ENCODE results near the gene ANG.
"Not testable (repeated sequence)": the region's sequence is repeated elsewhere in the genome, so short reads cannot be mapped to it uniquely, and the experiment has no call there.

Gene ANG

GRCh38 chr14:20688167-20688839 is at the start of gene ANG:
Gene ANG, plus strand, starts transcription at chr14:20688764. Its CDS starts 4,801 bp downstream, at chr14:20693565.
- in situ Hi-C loops (cut with HindIII; ENCODE audit: low pct_ligation_motif_present, low pct_unique_long_range_greater_than_20kb, low sequenced_read_pairs) = no loop called here
- no peak for DNase-seq

DNA sequence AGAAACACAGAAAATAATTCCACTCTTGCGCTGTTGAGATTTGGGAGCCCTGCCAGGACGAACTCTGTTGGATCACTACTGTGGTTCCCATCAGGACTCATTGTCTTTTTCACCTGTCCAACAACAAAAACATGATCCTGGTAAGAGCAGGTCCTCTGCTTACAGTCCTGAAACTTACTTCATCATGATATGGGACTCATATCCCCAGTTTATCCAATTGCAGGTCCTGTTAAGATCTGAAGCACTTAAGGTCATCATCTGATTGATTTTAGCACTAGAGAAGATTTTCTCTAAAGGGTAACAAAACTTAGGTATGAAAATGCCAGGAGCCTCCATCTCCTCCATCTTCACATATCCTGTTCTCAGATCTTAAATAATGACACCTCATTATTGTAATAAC is 47.0 kb upstream of the ANG start, which contains the start of gene OR6S1:
OR6S1 (minus strand) TSS at position 101 of the 400 bp plus-strand sequence; CDS start at position 101, 0 bp downstream.
- in situ Hi-C loops (cut with HindIII; ENCODE audit: low pct_ligation_motif_present, low pct_unique_long_range_greater_than_20kb, low sequenced_read_pairs) = no loop called here
- DNase-seq = no peak

DNA sequence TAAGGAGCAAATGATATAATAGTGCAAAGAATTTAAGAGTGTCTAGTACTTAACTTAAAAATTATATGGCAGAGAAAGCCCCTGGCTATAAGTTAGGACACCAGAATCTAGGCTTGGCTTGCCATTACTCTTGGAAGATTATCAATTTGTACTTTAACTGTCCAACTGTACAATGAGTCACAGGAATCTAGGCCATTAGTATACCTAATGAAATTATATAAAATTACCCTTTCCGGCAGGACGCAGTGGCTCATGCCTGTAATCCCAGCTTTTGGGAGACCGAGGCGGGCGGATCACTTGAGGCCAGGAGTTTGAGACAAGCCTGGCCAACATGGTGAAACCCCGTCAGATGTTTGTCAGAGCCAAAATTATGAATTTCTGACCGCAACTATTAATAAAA is 46.4 kb upstream of the ANG start:
- no peak for DNase-seq
- in situ Hi-C loops (cut with HindIII; ENCODE audit: low pct_ligation_motif_present, low pct_unique_long_range_greater_than_20kb, low sequenced_read_pairs) = no loop called here

- in situ Hi-C loops (cut with HindIII; ENCODE audit: low pct_ligation_motif_present, low pct_unique_long_range_greater_than_20kb, low sequenced_read_pairs) = not testable (repeated sequence)
Observed at GRCh38 chr14:20642755-20643154, 45.8 kb upstream of the ANG start.

DNA sequence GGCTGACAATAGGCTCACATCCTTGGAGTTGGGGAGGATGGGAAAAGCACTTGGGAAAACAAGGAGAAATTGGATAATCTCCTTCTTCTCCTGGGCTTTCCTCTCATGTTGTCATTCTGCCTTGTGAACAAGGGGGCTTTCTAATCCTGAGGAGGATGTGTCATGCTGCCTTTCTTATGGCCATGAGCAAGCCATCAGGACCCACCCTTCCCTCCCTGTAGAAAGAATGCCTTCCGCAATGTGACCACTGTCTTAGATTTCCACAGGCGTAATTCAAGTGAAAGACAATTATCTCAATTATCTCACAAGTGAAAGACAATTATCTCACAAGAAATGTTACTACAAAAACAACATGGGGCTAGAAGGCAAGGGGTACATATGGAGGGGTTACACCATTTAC is 44.0 kb upstream of the ANG start:
- in situ Hi-C loops (cut with HindIII; ENCODE audit: low pct_ligation_motif_present, low pct_unique_long_range_greater_than_20kb, low sequenced_read_pairs) = no loop called here
- no peak for DNase-seq

More at GRCh38 chr14:20642755-20643154, 45.8 kb upstream of the ANG start:
- DNase-seq = not testable (repeated sequence)

DNA sequence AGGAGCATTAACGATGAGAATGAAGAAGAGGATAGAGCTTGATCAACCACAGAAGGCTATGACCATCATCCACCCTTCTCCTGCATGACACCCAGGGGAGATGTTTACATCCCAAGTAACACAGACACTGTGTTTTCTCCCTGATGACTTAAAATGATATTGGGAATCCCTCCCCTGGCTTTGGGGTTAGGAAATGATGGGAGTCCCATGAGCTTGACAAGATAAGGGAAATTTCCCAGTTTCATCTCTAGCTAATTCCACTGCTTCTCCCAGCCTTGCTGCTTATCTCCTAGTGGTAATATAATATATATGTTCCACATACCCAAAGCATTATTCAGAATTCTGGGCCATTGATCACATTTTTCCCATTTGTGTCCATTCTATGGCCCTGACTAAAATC is 43.1 kb upstream of the ANG start:
- DNase-seq = no peak
- in situ Hi-C loops (cut with HindIII; ENCODE audit: low pct_ligation_motif_present, low pct_unique_long_range_greater_than_20kb, low sequenced_read_pairs) = no loop called here

DNA sequence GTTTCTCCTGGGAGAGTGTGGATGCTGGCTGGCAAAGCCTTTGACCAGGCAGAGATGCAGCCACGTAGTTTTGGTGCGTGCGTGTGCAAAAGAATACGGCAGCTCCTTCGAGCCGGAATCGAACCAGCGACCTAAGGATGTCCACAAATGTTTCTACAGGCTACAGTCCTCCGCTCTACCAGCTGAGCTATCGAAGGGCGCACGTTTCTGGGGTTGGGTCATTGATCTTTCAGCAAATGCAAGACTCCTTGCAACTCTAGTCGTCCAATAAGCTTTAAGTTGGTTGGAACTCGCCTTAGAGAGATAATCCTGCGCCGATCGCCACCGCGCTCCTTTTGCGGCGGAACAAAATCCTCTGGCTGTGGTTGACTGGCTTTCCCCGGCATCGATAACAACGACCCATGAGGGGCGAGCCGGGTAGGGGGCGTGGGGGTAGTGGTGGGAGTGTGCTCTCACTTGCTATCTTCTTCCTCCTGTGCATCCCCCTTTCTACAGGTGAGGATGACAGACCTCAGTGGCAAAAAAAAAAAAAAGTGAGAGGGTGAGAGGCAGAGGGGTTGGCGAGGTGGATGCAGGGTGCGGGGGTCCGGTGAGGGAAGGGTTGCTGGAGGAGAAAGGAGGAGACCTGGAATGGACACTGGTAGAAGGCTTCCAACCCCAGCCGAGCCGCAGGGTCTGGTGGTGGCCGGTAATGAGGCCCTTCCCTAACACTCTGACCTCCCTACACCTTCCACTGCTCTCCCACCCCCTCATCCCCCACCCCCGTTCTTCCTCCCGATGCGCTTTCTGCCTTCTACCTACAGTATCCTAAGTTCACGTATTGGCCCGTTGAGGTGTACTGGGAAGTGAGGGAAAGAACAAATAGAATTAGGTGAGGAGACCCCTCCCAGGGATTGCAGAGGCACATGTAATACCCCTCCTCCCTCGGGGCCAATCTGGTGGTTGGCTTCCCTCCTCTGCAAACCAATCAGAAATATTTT is 35.3 kb upstream of the ANG start:
- peak; percentile 64 for DNase-seq
- in situ Hi-C loops (cut with HindIII; ENCODE audit: low pct_ligation_motif_present, low pct_unique_long_range_greater_than_20kb, low sequenced_read_pairs) = no loop called here

GRCh38 chr14:20655851-20656250 is 32.7 kb upstream of the ANG start:
- no peak for DNase-seq
- in situ Hi-C loops (cut with HindIII; ENCODE audit: low pct_ligation_motif_present, low pct_unique_long_range_greater_than_20kb, low sequenced_read_pairs) = no loop called here

GRCh38 chr14:20656274-20656673 is 32.3 kb upstream of the ANG start:
- in situ Hi-C loops (cut with HindIII; ENCODE audit: low pct_ligation_motif_present, low pct_unique_long_range_greater_than_20kb, low sequenced_read_pairs) = no loop called here
- DNase-seq = no peak

DNA sequence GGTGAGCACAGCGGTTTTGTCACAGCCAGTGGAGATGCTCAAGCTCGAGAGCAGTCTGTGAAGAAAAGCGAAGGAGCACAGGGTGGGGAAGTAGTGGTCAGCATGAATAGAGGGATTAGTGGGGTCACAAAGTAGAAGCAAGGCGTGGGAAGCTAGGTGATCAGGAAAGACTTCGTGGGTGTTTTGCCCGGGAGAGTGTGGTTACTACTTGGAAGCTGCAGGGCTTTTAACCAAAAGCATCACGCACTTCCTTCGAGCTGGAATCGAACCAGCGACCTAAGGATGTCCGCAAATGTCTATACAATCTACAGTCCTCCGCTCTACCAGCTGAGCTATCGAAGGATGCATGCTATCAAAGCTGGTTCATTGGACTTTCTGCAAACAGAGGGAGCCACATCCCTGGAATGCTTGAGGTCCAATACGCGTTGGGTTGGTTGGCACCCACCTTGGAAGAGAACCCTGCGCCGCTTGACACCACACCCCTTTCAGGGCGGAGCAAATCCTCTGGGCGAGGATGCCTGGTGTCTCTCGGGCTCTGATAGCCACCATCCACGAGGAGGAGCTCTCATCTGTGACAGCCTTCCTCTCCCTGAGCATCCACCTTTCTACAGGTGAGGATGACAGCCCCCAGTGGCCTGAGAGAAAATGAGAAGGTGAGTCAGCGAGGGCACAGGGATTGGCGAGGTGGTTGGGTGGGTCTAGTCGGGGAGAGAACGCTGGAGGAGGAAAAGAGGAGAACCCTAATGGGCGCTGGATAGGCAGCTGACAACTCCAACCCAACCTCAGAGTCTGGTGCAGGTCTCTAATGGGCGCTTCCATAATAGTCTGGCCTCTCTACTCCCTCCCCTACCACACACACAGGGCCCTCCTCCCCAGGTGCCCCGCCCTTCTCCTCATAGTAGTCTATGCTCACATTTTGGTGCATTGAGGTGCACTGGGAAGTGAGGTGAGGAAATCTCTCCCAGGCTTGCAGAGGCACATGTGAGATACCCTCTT is 31.1 kb upstream of the ANG start:
- DNase-seq = no peak
- in situ Hi-C loops (cut with HindIII; ENCODE audit: low pct_ligation_motif_present, low pct_unique_long_range_greater_than_20kb, low sequenced_read_pairs) = no loop called here

GRCh38 chr14:20658246-20658645 is 30.3 kb upstream of the ANG start:
- no peak for DNase-seq
- in situ Hi-C loops (cut with HindIII; ENCODE audit: low pct_ligation_motif_present, low pct_unique_long_range_greater_than_20kb, low sequenced_read_pairs) = no loop called here

DNA sequence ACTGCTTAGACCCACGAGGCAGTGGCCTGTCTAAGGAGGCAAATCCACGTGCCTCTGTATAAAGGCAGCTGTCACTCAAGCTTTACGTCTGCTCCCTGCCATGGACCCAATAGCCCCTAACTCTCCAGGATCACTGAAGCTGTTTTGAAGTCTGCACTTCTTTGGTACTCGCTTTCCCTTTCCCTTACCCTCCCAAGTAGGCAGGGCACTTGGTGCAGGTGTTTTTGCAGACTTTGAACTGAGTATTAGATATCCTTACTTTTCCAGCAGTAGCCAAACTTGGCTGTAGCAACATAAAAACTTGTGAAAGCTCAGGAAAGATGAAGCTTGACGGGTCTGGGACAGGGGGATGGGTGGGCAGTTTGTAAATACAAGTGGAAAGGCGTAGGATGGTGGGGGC is 29.2 kb upstream of the ANG start:
- DNase-seq = no peak
- in situ Hi-C loops (cut with HindIII; ENCODE audit: low pct_ligation_motif_present, low pct_unique_long_range_greater_than_20kb, low sequenced_read_pairs) = no loop called here

DNA sequence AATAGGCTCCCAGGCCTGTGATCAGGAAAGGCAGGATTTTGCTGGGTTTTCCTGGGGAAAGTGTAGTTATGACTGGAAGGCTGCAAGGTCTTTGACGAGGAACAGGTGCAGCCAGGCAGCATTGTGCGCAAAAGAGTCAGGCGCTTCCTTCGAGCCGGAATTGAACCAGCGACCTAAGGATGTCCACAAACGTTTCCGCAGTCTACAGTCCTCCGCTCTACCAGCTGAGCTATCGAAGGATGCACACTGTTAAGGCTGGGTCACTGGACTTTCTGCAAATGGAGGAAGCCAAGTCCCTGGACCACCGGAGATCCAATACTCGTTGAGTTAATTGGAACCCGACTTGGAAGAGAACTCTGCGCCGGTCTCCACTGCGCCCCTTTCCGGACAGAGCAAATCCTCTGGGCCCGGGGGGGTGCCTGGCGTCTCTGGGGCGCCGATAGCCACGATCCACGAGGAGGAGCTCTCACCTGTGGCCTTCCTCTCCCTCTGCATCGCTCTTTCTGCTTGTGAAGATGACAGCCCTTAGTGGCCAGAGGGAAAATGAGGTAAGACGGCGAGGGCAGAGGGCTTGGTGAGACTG is 28.7 kb upstream of the ANG start:
- in situ Hi-C loops (cut with HindIII; ENCODE audit: low pct_ligation_motif_present, low pct_unique_long_range_greater_than_20kb, low sequenced_read_pairs) = no loop called here
- DNase-seq = no peak

DNA sequence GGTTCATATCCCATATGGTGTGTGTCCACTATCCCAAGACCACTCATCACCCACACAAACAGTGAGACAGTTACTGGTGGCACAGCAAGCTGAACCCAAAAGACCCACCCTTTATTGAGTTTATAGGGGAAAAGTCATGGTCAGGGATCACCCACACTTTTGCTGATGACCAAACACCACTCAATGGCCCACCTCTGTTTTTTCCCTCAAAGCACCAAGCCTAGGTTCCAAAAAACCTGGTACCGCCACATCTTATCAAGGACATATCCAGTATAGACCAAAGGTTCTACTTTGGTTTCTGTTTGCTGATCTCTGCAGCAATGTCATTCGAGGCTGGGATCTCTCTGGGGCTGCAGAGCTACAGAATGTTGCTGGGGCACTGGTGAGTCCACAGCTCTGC is 27.4 kb upstream of the ANG start:
- DNase-seq = no peak

GRCh38 chr14:20662968-20663732 is 25.4 kb upstream of the ANG start:
- peak; percentile 67 for DNase-seq
- in situ Hi-C loops (cut with HindIII; ENCODE audit: low pct_ligation_motif_present, low pct_unique_long_range_greater_than_20kb, low sequenced_read_pairs) = no loop called here

More for the DNA sequence above, 27.4 kb upstream of the ANG start:
- in situ Hi-C loops (cut with HindIII; ENCODE audit: low pct_ligation_motif_present, low pct_unique_long_range_greater_than_20kb, low sequenced_read_pairs) = no loop called here

DNA sequence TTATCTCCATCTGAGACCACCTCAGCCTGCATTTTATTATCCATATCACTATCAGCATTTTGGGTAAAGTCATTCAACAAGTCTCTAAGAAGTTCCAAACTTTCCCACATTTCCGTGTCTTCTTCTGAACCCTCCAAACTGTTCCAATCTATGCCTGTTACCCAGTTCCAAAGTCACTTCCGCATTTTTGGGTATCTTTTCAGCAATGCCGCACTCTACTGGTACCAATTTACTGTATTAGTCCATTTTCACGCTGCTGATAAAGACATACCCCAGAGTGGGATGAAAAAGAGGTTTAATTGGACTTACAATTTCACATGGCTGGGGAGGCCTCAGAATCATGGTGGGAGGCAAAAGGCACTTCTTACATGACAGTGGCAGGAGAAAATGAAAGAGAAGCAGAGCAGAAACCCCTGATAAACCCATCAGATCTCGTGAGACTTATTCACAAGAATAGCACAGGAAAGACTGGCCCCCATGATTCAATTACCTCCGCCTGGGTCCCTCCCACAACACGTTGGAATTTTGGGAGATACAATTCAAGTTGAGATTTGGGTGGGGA is 22.1 kb upstream of the ANG start:
- in situ Hi-C loops (cut with HindIII; ENCODE audit: low pct_ligation_motif_present, low pct_unique_long_range_greater_than_20kb, low sequenced_read_pairs) = not testable (repeated sequence)

DNA sequence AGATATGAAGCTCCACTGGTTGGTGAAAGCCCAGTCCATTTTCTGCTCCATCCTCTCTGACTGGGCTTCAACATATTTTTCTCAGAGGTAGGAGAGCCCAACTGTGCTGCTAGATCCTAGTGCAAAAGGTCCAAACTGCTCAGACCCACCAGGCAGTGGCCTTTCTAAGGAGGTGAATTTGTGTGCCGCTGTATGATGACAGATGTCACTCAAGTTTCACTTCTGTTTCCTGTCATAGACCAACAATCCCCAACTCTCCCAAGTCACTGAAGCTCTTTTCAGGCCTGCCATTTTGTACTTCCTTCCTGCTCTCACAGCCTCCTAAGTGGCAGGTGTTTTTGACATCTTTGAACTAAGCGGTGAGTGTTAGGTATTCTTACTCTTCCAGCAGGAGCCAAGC is 20.6 kb upstream of the ANG start:
- DNase-seq = no peak
- in situ Hi-C loops (cut with HindIII; ENCODE audit: low pct_ligation_motif_present, low pct_unique_long_range_greater_than_20kb, low sequenced_read_pairs) = no loop called here

More for the DNA sequence above, 22.1 kb upstream of the ANG start:
- DNase-seq = not testable (repeated sequence)

Measured in ACHN (cell line).